Measurements from ENCODE around the gene EP400.

Gene EP400, protein sequence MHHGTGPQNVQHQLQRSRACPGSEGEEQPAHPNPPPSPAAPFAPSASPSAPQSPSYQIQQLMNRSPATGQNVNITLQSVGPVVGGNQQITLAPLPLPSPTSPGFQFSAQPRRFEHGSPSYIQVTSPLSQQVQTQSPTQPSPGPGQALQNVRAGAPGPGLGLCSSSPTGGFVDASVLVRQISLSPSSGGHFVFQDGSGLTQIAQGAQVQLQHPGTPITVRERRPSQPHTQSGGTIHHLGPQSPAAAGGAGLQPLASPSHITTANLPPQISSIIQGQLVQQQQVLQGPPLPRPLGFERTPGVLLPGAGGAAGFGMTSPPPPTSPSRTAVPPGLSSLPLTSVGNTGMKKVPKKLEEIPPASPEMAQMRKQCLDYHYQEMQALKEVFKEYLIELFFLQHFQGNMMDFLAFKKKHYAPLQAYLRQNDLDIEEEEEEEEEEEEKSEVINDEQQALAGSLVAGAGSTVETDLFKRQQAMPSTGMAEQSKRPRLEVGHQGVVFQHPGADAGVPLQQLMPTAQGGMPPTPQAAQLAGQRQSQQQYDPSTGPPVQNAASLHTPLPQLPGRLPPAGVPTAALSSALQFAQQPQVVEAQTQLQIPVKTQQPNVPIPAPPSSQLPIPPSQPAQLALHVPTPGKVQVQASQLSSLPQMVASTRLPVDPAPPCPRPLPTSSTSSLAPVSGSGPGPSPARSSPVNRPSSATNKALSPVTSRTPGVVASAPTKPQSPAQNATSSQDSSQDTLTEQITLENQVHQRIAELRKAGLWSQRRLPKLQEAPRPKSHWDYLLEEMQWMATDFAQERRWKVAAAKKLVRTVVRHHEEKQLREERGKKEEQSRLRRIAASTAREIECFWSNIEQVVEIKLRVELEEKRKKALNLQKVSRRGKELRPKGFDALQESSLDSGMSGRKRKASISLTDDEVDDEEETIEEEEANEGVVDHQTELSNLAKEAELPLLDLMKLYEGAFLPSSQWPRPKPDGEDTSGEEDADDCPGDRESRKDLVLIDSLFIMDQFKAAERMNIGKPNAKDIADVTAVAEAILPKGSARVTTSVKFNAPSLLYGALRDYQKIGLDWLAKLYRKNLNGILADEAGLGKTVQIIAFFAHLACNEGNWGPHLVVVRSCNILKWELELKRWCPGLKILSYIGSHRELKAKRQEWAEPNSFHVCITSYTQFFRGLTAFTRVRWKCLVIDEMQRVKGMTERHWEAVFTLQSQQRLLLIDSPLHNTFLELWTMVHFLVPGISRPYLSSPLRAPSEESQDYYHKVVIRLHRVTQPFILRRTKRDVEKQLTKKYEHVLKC (N-terminal part only)

DNA sequence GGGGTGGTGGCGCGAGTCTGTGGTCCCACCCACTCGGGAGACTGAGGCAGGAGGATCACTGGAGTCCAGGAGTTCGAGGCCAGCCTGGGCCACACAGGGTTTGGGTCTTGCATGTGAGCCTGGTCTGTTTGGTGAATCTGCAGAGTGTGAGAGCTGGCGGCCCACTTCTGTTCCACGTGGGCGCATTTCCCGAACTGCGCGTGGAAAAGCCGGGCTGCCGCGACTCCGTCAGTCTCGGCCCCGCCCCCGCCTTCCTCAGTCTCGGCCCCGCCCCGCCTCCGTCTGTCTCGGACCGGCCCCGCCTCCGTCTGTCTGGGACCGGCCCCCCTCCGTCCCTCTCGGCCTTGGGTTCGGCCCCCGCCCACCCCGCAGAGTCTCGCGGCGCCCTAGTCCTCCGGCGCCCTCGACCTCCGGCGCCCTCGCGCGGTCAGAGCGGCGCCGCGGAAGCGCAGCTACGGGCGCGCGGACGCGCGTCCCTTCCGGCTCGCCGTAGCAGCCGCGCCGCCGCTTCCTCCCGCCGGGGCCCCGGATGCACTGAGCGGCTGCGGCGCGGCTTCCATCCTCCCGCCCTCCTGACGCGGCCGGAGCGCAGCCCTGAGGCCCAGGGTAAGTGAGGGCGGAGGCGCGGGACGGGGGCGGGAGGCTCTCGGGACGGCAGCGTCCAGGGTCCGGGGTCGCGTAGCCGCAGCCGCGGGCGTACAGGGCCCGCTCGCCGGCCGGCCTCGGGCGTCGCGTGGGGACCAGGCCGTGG, at the start of gene EP400:
TSS of gene EP400 (plus strand) at position 512 of the 751 bp plus-strand sequence. CDS start 10,678 bp downstream, outside the sequence.
- peak; percentile 89 for DNase-seq

DNA sequence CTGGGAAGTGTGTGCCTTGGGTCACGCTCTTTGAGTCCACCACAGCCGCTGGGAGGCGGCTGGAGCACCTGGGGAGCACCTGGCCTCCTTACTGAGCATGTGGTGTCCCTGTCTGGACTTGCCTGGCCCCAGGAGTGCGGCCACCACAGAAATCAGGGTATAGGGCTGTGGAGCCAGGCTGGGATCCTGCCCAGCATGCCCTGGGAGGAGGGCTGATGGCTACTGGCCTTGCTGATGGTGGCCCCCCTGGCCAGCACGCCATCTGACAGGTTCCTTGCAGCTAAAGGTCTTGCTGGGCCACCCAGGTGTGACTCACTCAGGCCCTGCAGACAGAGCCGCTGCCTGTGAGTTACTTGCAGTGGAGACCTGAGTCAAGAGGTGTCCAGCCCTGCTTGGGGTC, 49.3 kb upstream of the EP400 start:
- DNase-seq = no peak

DNA sequence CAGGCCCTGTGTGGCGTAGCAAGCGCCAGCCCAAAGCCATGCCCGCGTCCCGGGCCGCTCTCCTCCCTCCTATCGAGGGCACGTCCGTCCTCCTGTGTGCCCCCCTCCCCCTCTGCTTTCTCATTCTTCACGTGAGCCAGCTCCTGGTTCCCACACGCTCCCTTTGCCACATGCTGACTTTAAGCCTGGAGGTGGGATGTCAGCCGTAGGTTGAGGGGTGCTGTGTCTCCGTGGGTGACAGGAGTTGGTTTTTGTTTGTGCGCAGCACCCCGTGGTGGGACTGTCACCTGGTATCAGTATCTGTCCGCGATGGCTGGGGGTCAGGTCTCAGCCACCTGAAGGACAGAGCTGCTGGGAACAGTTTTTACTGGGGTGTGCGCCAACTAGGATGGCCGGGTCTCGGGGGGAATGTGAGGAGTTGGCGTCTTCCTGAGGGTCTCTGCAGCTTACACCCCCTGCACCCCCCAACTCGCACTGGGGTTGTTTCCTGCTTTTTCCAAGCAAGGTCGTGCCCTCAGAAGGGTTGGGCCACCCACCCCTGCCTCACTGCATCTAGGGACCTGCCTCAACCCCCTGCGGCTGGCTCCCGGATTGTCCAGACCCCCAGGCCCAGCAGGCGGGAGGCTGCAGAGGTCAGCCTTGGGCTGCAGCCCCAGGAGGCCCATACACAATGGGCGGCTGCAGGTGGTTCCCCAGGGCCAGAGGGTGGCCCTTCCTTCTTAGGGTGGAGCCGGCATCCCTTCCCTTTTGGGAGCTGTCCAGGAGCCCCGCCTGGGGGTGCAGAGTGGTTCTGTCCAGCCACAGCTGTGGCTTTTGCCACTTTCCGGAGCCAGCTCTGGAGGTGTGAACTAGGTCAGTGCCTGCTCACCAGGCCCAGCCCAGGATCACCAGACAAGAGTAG, 48.1 kb upstream of the EP400 start:
- DNase-seq = no peak

DNA sequence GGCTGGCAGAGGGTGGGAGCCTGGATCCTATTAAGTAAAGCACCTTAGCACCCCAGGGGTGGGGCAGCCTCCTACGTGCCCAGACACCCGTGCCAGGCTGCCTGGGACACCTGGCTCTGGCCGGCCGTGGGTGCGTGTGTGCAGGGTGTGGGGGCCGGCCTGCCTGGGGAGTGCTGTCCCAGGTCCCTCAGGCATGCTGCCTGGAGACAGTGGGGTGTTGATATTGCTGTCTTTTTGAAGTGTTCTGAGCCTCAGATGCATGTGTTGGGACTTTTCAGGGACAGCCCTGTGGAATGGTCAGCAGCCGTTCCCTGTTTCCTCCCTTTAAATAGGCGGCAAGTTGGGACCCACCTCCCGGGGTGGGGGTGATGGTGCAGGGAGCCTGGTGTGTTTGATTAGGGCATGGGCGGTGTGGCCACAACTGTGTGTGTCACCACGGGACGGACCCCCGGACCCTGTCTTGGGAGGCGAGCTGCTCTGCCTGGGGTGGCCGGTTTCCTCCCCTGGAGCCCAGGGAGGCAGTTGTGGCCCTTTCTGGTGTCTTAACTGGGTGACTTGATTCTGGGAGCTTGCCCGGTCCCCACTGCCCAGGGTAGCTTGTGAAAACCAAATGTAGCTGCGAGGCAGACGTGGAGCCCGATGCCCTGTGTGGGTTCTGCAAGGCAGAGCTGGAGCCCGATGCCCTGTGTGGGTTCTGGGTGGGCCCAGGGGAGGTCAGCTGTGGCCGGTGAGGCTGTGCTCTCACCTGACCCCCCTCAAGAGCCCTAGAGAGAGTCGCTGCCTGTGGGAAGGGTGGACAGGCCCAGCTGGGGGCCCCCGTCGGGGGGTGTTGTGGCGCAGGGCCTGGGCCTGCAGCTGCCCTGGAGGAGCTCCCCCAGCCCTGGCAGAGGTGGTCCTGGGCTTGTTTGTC, 47.2 kb upstream of the EP400 start:
- no peak for DNase-seq

DNA sequence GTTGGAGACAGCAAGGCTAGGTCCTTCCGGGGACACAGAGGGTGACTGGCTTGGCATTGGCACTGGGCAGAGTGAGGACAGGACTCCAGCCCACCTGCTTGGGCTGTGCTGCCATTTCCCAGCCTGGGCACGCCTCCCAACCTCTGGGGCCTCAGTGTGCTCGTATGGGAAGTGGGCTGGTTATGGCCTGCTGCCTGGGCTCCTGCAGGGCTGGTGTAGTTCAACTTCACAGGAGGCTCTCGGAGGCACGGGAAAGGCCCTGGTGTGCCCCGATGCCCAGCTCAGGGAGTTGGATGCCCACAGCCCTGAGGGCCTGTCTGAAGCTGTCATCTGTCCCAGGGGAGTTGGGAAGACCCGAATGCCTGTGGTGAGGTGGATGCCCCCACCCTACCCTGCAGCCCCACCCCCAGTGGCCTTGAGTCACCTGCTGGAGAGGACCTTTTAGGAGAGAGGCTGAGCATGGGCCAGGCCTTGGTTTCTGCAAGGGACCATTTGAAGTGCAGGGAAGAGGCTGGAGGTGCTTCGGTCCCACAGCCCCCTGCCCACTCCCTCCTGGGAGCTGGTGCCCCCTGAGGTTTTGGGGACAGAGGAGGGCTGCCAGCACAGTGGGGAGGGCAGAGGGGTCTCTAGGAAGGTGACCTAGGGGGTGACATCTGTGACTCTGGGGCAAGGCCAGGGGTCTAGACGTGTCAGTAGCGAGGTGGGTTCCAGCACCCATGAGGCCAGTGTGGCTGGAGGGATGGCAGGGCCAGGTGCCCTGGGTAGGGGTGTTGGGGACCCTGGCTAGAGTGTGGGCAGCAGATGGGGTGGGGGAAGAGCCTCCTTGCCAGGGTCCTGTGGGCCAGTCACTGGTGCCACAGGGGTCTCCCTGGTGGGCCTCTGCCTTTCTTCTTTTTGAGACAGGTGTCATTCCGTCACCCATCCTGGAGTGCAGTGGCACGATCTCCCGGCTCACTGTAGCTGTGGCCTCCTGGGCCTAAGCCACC, 46.2 kb upstream of the EP400 start:
- DNase-seq = no peak

DNA sequence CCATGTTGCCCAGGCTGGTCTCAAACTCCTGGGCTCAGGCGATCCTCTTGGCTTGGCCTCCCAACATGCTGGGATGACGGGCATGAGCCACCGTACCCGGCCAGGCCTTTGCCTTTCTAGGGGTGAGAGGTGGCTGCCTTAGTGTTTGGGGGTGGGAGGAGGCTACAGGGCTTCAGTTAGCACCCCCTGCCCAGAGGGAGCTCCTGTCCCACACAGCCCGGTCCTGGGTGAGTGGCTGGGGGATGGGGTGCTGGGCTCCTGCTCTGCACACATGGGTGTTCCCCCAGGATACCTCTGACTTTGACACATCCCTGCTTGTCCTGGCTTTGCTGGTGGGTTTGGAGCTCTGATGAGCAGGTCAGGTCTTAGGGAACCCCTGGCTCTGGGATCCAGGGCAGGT, 45.4 kb upstream of the EP400 start:
- no peak for DNase-seq

DNA sequence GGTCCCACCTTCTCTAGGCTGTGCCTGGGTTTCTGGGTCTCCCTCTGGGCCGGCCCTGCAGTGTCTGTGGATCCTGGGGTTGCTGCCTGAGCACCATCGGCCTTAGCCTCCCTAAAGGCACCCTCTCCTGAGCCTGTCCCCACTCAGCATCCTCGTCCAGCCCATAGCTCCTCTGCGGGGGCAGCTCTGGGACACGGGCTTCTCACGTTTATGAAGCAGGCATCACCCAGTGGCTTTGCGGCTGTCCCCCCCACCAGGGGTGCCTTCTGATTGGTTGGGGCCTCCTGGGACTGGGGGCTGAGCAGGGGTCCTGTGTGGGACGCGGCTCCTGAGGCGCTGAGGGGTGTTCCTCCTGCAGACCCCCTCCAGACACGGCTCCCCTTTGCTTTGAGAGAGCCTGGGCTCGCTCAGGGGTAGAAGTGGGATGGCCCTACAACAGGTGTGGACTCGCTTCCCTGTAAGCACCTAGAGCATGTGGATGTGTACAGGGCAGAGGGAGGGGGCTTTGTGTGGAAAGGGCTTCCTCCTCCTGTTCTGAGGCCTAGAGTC, 44.6 kb upstream of the EP400 start:
- DNase-seq = no peak

DNA sequence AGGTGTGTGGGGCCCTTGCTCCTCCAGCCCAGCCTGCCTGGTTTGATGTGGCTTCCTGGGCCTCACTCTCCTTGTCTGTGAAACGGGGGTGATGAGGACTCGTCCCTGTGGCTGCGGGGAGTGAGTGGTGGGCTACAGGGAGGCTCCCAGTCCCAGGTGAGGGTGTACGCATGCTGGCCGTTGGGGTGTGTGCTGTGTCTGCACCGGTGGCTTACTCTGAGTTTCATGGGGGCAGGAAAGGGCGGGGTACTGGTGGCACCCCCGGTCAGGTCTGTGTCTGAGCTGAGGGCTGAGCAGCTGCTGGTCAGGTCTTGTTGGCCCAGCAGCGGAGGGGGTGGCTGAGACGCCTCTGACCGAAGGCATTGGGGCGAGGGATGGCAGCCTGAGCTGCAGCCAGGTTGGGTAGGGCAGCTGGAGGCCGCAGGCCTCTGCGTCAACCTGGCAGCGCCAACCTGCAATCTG, 44.1 kb upstream of the EP400 start:
- DNase-seq = no peak

DNA sequence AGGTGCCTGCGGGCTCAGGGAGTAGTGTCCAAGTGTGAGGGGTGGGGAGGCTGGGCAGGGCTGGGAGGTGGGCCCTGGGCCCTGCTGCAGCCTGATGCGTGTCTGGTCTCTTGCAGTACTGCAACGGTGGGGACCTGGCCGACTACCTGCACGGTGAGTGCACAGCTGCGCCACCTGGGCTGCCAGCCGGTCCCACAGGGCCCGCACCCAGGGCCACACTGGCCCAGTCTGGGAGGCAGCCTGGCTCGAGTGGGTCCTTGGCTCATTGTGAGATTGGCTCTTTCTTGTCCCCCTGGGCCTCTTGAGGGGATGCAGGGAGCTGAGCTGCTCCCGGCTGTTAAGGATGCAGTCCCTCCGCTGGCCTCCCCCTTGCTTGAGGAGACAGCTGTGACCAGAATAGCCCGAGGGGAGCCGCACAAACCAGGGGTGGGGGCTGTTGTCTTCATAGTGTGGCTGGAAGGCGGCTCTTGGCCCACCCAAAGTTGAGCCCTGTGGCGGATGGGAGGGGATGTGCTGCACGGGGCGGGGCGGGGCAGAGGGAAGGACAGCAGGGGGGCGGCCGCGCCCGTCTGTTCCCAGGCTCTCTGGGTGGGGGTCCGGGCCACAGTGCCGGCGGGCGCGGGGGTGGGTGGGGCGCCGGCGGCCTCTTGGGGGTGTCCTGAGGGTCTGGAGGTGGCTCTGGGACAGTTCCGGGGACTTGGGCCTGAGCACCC, 42.2 kb upstream of the EP400 start:
- no peak for DNase-seq

DNA sequence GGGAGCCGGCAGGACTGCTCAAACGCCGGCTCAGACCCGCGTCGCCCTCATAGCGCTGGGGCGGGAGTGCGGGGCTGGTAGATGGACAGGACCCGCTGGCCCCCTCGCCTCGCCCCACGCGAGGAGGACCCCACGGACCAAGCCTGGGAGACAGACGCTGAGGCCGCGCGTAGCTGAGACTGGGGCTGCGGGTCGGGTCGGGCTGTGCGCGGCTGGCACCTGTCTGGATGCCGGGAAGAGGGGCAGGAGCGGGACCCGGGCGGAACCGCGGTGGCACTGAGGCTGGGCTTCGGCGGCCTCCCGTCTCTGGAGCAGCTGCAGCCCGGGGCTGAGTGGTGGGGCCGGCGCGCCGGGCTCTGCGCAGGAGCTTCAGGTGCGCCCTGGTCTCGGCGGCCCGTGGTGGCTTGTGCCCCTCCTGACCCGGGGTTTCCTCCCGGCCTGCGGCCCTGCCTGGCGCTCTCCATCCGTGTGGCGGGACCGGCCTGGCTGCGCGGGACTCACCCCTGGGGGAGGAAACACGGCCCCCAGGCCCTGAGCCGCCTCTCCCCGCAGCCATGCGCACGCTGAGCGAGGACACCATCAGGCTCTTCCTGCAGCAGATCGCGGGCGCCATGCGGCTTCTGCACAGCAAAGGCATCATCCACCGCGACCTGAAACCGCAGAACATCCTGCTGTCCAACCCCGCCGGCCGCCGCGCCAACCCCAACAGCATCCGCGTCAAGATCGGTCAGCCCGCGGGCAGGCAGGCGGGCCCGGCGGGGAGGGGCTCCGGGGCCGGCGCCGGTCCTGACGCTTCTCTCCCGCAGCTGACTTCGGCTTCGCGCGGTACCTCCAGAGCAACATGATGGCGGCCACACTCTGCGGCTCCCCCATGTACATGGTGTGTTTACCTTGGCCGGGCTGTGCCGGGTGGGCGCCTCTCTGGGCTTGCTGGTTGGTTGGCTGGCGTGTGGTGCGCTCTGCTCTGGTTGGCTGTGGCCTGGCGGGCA, 41.4 kb upstream of the EP400 start:
- DNase-seq = no peak

DNA sequence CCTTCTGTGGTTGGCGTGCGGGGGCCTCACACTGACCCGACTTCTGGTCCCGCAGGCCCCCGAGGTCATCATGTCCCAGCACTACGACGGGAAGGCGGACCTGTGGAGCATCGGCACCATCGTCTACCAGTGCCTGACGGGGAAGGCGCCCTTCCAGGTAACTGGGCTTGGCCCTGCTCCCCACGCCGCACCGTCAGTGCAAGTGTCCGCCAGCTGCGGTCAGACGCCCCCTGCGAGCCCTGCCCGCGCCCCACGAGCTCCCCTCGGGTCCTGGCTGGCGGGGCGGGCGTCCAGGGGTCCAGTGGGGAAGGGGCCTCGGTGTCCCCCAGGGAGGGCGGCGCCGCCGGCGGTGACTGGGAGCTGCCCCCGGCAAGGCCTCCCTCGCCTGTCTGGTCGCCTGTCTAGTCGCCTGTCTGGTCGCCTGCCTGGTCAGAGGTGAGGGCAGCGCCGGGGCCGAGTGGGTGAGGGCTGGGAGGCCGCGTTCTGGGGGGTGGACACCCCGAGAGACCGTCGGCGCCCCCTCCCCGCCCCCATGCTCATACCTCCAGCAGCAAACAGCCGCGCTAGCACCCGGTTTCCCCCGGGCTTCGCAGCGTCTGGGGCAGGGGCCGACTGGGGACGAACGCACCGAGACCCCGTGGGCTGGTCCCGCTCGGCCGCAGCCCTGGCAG, 40.5 kb upstream of the EP400 start:
- DNase-seq = no peak

DNA sequence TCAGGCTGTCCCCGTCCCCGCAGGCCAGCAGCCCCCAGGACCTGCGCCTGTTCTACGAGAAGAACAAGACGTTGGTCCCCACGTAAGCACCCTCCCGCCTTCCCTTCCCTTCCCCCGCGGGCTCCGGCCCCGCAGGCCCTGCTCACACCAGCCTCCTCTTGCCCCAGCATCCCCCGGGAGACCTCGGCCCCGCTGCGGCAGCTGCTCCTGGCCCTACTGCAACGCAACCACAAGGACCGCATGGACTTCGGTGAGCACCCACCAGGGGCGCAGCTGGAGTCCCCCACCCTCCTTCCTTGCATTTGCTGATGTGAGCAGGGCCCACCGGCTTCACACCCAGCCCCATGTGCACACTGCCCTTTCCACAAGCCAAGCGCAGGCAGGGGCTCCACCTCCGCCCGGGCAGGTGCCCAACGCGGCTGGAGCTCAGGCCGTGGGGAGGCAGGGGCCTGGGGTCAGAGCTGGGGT, 40.0 kb upstream of the EP400 start:
- no peak for DNase-seq

DNA sequence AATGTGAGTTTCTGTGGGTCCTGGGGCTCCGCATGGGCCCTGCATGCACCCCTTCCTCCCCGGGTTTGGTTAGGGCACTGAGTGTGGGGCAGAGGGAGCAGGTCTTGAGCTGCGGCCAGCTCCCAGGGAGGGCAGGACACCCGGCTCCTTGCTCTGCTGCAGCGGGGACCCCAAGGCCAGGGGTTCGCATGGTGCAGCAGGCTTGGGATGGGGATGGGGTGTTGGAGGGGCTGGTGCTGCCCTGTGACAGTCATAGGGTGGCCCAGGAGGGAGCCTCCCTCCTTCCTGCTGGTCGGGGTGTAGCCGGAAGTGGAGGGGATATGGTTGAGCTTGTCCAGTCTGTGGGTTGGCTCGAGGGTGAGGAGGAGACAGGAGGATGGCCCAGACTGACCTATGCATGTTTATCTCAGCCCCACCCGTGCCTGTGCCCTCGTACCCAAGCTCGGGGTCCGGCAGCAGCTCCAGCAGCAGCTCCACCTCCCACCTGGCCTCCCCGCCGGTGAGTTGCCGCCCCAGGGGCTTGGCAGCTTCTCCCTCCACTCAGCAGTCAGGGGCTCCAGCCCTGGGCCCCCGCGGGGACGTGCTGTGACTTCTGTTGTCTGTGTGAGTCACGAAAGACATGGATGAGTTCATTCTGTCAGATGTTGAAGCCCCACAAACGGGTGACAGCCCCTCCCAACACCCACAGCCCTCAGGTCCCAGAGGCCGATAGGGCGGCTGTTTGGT, 39.3 kb upstream of the EP400 start:
- DNase-seq = no peak

DNA sequence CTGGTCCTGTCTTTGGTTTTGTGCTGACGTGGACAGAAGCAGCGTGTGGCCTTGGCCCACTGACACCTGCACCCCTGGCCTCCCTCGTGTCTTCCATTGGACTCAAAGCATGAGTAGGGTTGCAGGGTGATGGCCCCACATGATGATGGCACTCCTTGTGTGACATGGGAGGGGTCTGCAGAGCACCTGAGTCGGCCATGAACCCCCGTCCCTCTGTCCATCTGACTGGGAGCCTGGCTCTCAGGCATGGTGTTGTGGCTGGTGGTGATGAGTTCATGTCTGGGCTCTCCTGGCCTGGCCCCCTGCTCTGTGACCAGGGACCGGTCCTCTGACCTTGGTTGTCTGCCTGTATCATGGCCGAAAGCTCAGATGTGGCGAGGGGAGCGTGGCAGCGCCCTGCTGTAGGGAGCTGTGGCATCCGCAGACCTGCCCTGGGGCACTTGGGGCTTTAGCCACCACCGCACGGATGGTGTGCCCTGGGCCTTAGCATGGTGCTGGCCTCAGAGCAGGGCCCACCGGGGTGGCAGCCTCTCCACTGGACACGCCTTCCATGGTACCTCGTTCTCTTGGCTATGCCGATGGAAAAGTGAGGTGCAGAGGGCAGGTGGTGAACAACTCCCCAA, 38.6 kb upstream of the EP400 start:
- DNase-seq = no peak

Measured in NK-92 treated with Interleukin-12 subunit alpha and Interleukin-12 subunit beta, amount 100 ng/mL, for 24 hours (cell line).